CD4-positive, alpha-beta T cell (primary cell): Measurements from ENCODE around the gene ME3. TPM values are rescaled to one million over a fixed set of nuclear protein-coding genes. Genes with fewer than 3 reads are reported as not detected.

Source experiments
- ATAC-seq: fragments of 200-7000 bp; cut with Tn5 transposase; one replicate; pipeline ENCODE4 v1.10.0; 2022; ENCODE audit warnings: mild to moderate bottlenecking; ENCODE audit not compliant: poor library complexity
- CTCF ChIA-PET: fragments of 350-600 bp; sonication (Branson Sonifier 250); formaldehyde crosslinking; loops from one replicate; lab custom pipeline; 2021; ENCODE audit warnings: antibody characterized with exemption, inconsistent platforms; lab: Charles Lee
- POLR2A ChIA-PET: fragments of 350-600 bp; sonication (Branson Sonifier 250); formaldehyde crosslinking; loops from one replicate; lab custom pipeline; 2021; ENCODE audit warnings: antibody characterized with exemption, inconsistent platforms; lab: Charles Lee
- DNase-seq, 14 experiments: peaks; one replicate each; pipeline ENCODE4 v3.0.0-alpha.2; 2013 to 2020; ENCODE audit warnings: mixed read lengths in 2 of 14
- H3K27ac ChIP-seq, 2 donors: one replicate each; pipeline versions ENCODE4 v1.5.1 to v1.7.0; 2013; ENCODE audit warnings: low read length in 2 of 2, low read depth in 1 of 2, mild to moderate bottlenecking in 1 of 2
- H3K27me3 ChIP-seq, 2 experiments: 1 replicate in 1 of 2; 2 replicates in 1 of 2; pipeline versions ENCODE4 v1.6.1 to v1.7.0; 2013; ENCODE audit warnings: low read length in 2 of 2, control low read depth in 1 of 2, mild to moderate bottlenecking in 1 of 2, moderate library complexity in 1 of 2; ENCODE audit not compliant: insufficient read depth in 2 of 2, control insufficient read depth in 1 of 2
- H3K36me3 ChIP-seq: one replicate; pipeline ENCODE4 v1.6.1; 2013; ENCODE audit warnings: low read length, control low read depth; ENCODE audit not compliant: insufficient read depth
- H3K4me1 ChIP-seq: one replicate; pipeline ENCODE4 v1.6.1; 2013; ENCODE audit warnings: low read length, control low read depth; ENCODE audit not compliant: insufficient read depth
- H3K4me3 ChIP-seq: one replicate; pipeline ENCODE4 v1.5.1; 2013; ENCODE audit warnings: mild to moderate bottlenecking, low read length, moderate library complexity
- H3K9me3 ChIP-seq, 2 experiments: 1 replicate in 1 of 2; 2 replicates in 1 of 2; pipeline versions ENCODE4 v1.6.1 to v1.7.0; 2013; ENCODE audit warnings: low read length in 2 of 2, mild to moderate bottlenecking in 2 of 2, control low read depth in 1 of 2, moderate library complexity in 1 of 2; ENCODE audit not compliant: control insufficient read depth in 1 of 2, insufficient read depth in 1 of 2
- H3K27ac Mint-ChIP-seq: one replicate; pipeline ENCODE4 v1.8.0; 2020; ENCODE audit warnings: mixed read lengths
- H3K27me3 Mint-ChIP-seq: one replicate; pipeline ENCODE4 v1.8.0; 2021; ENCODE audit warnings: mixed read lengths
- H3K36me3 Mint-ChIP-seq: one replicate; pipeline ENCODE4 v1.8.0; 2021; ENCODE audit warnings: low read depth, mixed read lengths
- H3K4me1 Mint-ChIP-seq: one replicate; pipeline ENCODE4 v1.8.0; 2021; ENCODE audit warnings: low read depth, mixed read lengths
- H3K4me3 Mint-ChIP-seq: one replicate; pipeline ENCODE4 v1.8.0; 2020; ENCODE audit warnings: mild to moderate bottlenecking, mixed read lengths
- H3K9me3 Mint-ChIP-seq: one replicate; pipeline ENCODE4 v1.8.0; 2020; ENCODE audit warnings: mixed read lengths
- CTCF ChIP-seq: fragments of 200-600 bp; IDR thresholded peaks from one replicate; pipeline ENCODE4 v1.8.0; 2022; ENCODE audit warnings: antibody characterized with exemption, mild to moderate bottlenecking
- intact Hi-C, 2 experiments: fragments of 100-400 bp; cut with DNase I in 1 of 2; cut with micrococcal nuclease in 1 of 2; formaldehyde crosslinking; loops; one replicate each; pipeline versions ENCODE4 v1.15.1 to v1.9.0; 2023 to 2025; cut with DNase I, micrococcal nuclease
- total RNA-seq, 174 experiments: library from RNA in 2 of 174; stranded (reverse) in 2 of 174; gene quantifications; one replicate each; pipeline ENCODE4 v1.2.3 and lab custom pipeline; 2021 to 2026

Gene ME3
- total RNA-seq, 2 experiments from 2014 or later, result 9.1 to 10.6 TPM

DNA sequence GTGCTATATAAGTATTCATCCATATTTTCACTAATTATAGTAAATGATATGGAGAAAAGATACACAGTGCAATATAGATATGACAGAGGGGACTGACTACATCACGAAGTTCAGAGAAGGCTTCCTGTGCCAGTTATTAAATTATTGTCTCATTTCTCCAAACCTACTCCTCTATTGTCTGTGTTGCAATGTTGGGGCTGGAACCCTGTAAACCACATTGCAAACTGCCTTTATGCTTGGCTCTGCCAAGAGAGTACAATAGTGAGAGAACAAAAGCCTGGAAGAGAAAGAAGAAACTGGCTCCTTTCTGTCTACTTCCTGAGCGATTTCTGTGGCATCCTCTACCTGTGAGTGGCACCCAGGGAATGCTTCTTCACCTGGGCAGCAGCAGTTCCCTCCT is 46.4 kb downstream of the ME3 start:
- no peak overlapping the region for H3K4me3 ChIP-seq
- no peaks in the 10 kb centered on the region for H3K36me3 ChIP-seq
- H3K27me3 ChIP-seq, result no peaks in the 10 kb centered on the region
- no peaks in the 10 kb centered on the region for H3K36me3 Mint-ChIP-seq
- no peak overlapping the region for H3K27ac Mint-ChIP-seq
- no peak for TF ChIP-seq CTCF
- no peak for DNase-seq
- ChIA-PET POLR2A (no interaction called here), CTCF (no interaction called here)
- no peaks in the 10 kb centered on the region for H3K27me3 Mint-ChIP-seq
- H3K27ac ChIP-seq, result no peak overlapping the region
- ATAC-seq, result no peak
- intact Hi-C loops, result no loop called here
- no peaks in the 10 kb centered on the region for H3K9me3 ChIP-seq
- H3K4me3 Mint-ChIP-seq, result no peak overlapping the region
- no peaks in the 10 kb centered on the region for H3K9me3 Mint-ChIP-seq
- no peaks in the 10 kb centered on the region for H3K4me1 ChIP-seq
- no peaks in the 10 kb centered on the region for H3K4me1 Mint-ChIP-seq

- POLR2A ChIA-PET, result no interaction called here
- H3K36me3 ChIP-seq, result no peaks in the 10 kb centered on the region
- intact Hi-C loops, result no loop called here
- DNase-seq (no peak), ATAC-seq (no peak)
- H3K27ac ChIP-seq, result no peak overlapping the region
- no peaks in the 10 kb centered on the region for H3K9me3 Mint-ChIP-seq
- H3K27me3 ChIP-seq, result no peaks in the 10 kb centered on the region
- CTCF ChIA-PET, result no interaction called here
- no peak overlapping the region for H3K4me3 Mint-ChIP-seq
- H3K4me1 Mint-ChIP-seq, result no peaks in the 10 kb centered on the region
- H3K36me3 Mint-ChIP-seq, result no peaks in the 10 kb centered on the region
- H3K27ac Mint-ChIP-seq, result no peak overlapping the region
- H3K4me3 ChIP-seq, result no peak overlapping the region
- no peaks in the 10 kb centered on the region for H3K27me3 Mint-ChIP-seq
- H3K9me3 ChIP-seq, result no peaks in the 10 kb centered on the region
- no peaks in the 10 kb centered on the region for H3K4me1 ChIP-seq
- no peak for TF ChIP-seq CTCF
Measured at GRCh38 chr11:86625544-86625943, 46.9 kb downstream of the ME3 start.

DNA sequence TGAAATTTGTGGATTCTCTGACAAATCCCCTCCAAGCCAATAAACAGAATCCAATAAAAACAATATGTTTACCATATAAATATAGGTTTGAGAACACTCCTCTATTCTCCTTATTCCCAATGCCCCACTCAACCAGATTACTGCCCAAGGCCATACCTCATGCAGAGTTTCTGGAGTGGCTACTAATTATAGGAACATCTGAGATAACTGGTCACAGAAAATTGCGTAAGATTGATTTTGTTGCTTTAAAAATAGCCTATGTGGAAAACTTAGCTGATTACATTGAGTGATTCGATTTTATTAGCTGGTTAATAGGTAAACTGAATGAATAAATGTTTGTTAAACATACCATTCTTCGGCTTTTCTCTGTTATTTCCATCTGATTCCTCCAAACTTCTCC is 48.0 kb downstream of the ME3 start:
- DNase-seq (no peak), ATAC-seq (no peak)
- no peaks in the 10 kb centered on the region for H3K36me3 Mint-ChIP-seq
- H3K27ac ChIP-seq, result no peak overlapping the region
- ChIA-PET CTCF (no interaction called here), POLR2A (no interaction called here)
- no peaks in the 10 kb centered on the region for H3K4me1 Mint-ChIP-seq
- TF ChIP-seq CTCF, result no peak
- H3K4me3 ChIP-seq, result no peak overlapping the region
- no peaks in the 10 kb centered on the region for H3K36me3 ChIP-seq
- H3K27me3 ChIP-seq, result no peaks in the 10 kb centered on the region
- intact Hi-C loops, result no loop called here
- H3K4me3 Mint-ChIP-seq, result no peak overlapping the region
- H3K27me3 Mint-ChIP-seq, result no peaks in the 10 kb centered on the region
- H3K27ac Mint-ChIP-seq, result no peak overlapping the region
- H3K4me1 ChIP-seq, result no peaks in the 10 kb centered on the region
- H3K9me3 ChIP-seq, result peaks cover 0 to 3% of the 10 kb centered on the region in 2 experiments
- no peaks in the 10 kb centered on the region for H3K9me3 Mint-ChIP-seq
